OCI-LY3 (cell line): ENCODE measurements around the gene VASH1.

Experiments
- CTCF ChIP-seq: fragments of 200-600, 300-600 bp; sonication (generic); IDR thresholded peaks from 2 replicates; pipeline ENCODE4 v1.5.1; 2014; ENCODE audit warnings: antibody characterized with exemption, low read length, low read depth
- EZH2phosphoT487 ChIP-seq: fragments of 200-600 bp; shearing (Covaris generic); IDR thresholded peaks from 2 replicates; pipeline ENCODE4 v1.6.1; 2018; ENCODE audit warnings: antibody characterized with exemption, mixed run types, low read depth

GRCh38 chr14:76762411-76763095, 1.3 kb downstream of the VASH1 start:
- TF ChIP-seq CTCF (no peak), EZH2phosphoT487 (no peak)
